Memory B cell (primary cell): Measurements from ENCODE around the gene C5AR2.
"Not testable (repeated sequence)": the region's sequence is repeated elsewhere in the genome, so short reads cannot be mapped to it uniquely, and the experiment has no call there.

ENCODE experiments used
- ATAC-seq: fragments of 150-1000 bp; cut with Tn5 transposase; 2 replicates; pipeline ENCODE4 v1.10.0; 2021; ENCODE audit warnings: low read depth, mild to moderate bottlenecking, moderate library complexity
- DNase-seq, 2 donors: peaks; one replicate each; pipeline ENCODE4 v3.0.0; 2022; ENCODE audit warnings: low spot score in 2 of 2
- H3K27ac Mint-ChIP-seq: one replicate; pipeline ENCODE4 v1.8.0; 2022; ENCODE audit warnings: mild to moderate bottlenecking, moderate library complexity, mixed read lengths
- H3K27me3 Mint-ChIP-seq: one replicate; pipeline ENCODE4 v1.8.0; 2022; ENCODE audit warnings: mixed read lengths
- H3K36me3 Mint-ChIP-seq: one replicate; pipeline ENCODE4 v1.8.0; 2022; ENCODE audit warnings: mild to moderate bottlenecking, mixed read lengths
- H3K4me1 Mint-ChIP-seq: one replicate; pipeline ENCODE4 v1.8.0; 2022; ENCODE audit warnings: mixed read lengths
- H3K4me3 Mint-ChIP-seq: one replicate; pipeline ENCODE4 v1.8.0; 2022; ENCODE audit warnings: mild to moderate bottlenecking, moderate library complexity, mixed read lengths
- H3K9me3 Mint-ChIP-seq: one replicate; pipeline ENCODE4 v1.8.0; 2022; ENCODE audit warnings: mixed read lengths

The C5AR2 gene

GRCh38 chr19:47340477-47341208 lies 8.7 kb downstream of the C5AR2 start:
- Mint-ChIP-seq H3K9me3 (peaks cover 2% of the 10 kb centered on the region), H3K27me3 (peaks cover 8% of the 10 kb centered on the region)
- no peak for ATAC-seq

GRCh38 chr19:47341734-47342133 lies 9.8 kb downstream of the C5AR2 start:
- Mint-ChIP-seq H3K4me1 (peaks cover 6% of the 10 kb centered on the region), H3K27me3 (peaks cover 6% of the 10 kb centered on the region), H3K9me3 (no peaks in the 10 kb centered on the region), H3K27ac (no peak overlapping the region), H3K4me3 (no peak overlapping the region), H3K36me3 (peaks cover 8% of the 10 kb centered on the region)
- DNase-seq (no peak), ATAC-seq (no peak)

More at GRCh38 chr19:47340477-47341208, 8.7 kb downstream of the C5AR2 start:
- DNase-seq = no peak
- peaks cover 8% of the 10 kb centered on the region for H3K36me3 Mint-ChIP-seq
- peaks cover 12% of the 10 kb centered on the region for H3K4me1 Mint-ChIP-seq
- no peak overlapping the region for H3K27ac Mint-ChIP-seq
- no peak overlapping the region for H3K4me3 Mint-ChIP-seq

- Mint-ChIP-seq H3K4me1 (peaks cover 2% of the 10 kb centered on the region), H3K36me3 (peaks cover 8% of the 10 kb centered on the region), H3K9me3 (no peaks in the 10 kb centered on the region), H3K4me3 (no peak overlapping the region), H3K27me3 (peaks cover 6% of the 10 kb centered on the region), H3K27ac (no peak overlapping the region)
- DNase-seq (no peak), ATAC-seq (no peak)
These were observed 11.3 kb downstream of the C5AR2 start for GRCh38 chr19:47343194-47343802.

- Mint-ChIP-seq H3K27me3 (peaks cover 6% of the 10 kb centered on the region), H3K4me1 (peaks cover 9% of the 10 kb centered on the region), H3K36me3 (peaks cover 8% of the 10 kb centered on the region), H3K27ac (no peak overlapping the region), H3K9me3 (no peaks in the 10 kb centered on the region), H3K4me3 (no peak overlapping the region)
- DNase-seq = no peak
- no peak for ATAC-seq
These were observed 12.4 kb downstream of the C5AR2 start for GRCh38 chr19:47344425-47344824.

GRCh38 chr19:47346024-47346423 lies 14.0 kb downstream of the C5AR2 start:
- not testable (repeated sequence) for H3K9me3 Mint-ChIP-seq, H3K4me3 Mint-ChIP-seq, ATAC-seq, DNase-seq, H3K27me3 Mint-ChIP-seq, H3K27ac Mint-ChIP-seq
- Mint-ChIP-seq H3K36me3 (peaks cover 11% of the 10 kb centered on the region), H3K4me1 (peaks cover 17% of the 10 kb centered on the region)

- peaks cover 23% of the 10 kb centered on the region for H3K4me1 Mint-ChIP-seq
- DNase-seq (peak; percentile 98 to 100), ATAC-seq (peak; percentile 94)
- H3K27me3 Mint-ChIP-seq = no peaks in the 10 kb centered on the region
- H3K4me3 Mint-ChIP-seq = peak within 1 kb of the TSS; percentile 94
- peak within 1 kb of the TSS; percentile 92 for H3K27ac Mint-ChIP-seq
- H3K36me3 Mint-ChIP-seq = peaks cover 9% of the 10 kb centered on the region
- no peaks in the 10 kb centered on the region for H3K9me3 Mint-ChIP-seq
These were observed 17.1 kb downstream of the C5AR2 start, which contains the start of gene DHX34 for GRCh38 chr19:47348819-47349795. DHX34 (plus strand) TSS chr19:47349315; CDS start chr19:47353031, 3,716 bp downstream.

- no peaks in the 10 kb centered on the region for H3K9me3 Mint-ChIP-seq
- H3K4me1 Mint-ChIP-seq = peaks cover 27% of the 10 kb centered on the region
- peak overlapping the region; percentile 24 for H3K27ac Mint-ChIP-seq
- no peak for DNase-seq
- no peak for ATAC-seq
- peaks cover 16% of the 10 kb centered on the region for H3K36me3 Mint-ChIP-seq
- H3K4me3 Mint-ChIP-seq = peak overlapping the region; percentile 18
- H3K27me3 Mint-ChIP-seq = no peaks in the 10 kb centered on the region
These were observed 18.7 kb downstream of the C5AR2 start for GRCh38 chr19:47350630-47351029.

- peaks cover 27% of the 10 kb centered on the region for H3K4me1 Mint-ChIP-seq
- ATAC-seq (no peak), DNase-seq (no peak)
- peaks cover 23% of the 10 kb centered on the region for H3K36me3 Mint-ChIP-seq
- no peaks in the 10 kb centered on the region for H3K9me3 Mint-ChIP-seq
- no peak overlapping the region for H3K27ac Mint-ChIP-seq
- H3K27me3 Mint-ChIP-seq = no peaks in the 10 kb centered on the region
- no peak overlapping the region for H3K4me3 Mint-ChIP-seq
These were observed 19.6 kb downstream of the C5AR2 start for GRCh38 chr19:47351548-47351947.

GRCh38 chr19:47352095-47352494 lies 20.1 kb downstream of the C5AR2 start:
- H3K4me3 Mint-ChIP-seq = no peak overlapping the region
- no peak for ATAC-seq
- peaks cover 27% of the 10 kb centered on the region for H3K4me1 Mint-ChIP-seq
- H3K27me3 Mint-ChIP-seq = no peaks in the 10 kb centered on the region
- peaks cover 24% of the 10 kb centered on the region for H3K36me3 Mint-ChIP-seq
- H3K9me3 Mint-ChIP-seq = no peaks in the 10 kb centered on the region
- no peak overlapping the region for H3K27ac Mint-ChIP-seq
- no peak for DNase-seq

GRCh38 chr19:47353307-47353712 lies 21.3 kb downstream of the C5AR2 start:
- no peak overlapping the region for H3K27ac Mint-ChIP-seq
- no peaks in the 10 kb centered on the region for H3K27me3 Mint-ChIP-seq
- peaks cover 27% of the 10 kb centered on the region for H3K4me1 Mint-ChIP-seq
- no peak overlapping the region for H3K4me3 Mint-ChIP-seq
- no peak for DNase-seq
- ATAC-seq = no peak
- H3K36me3 Mint-ChIP-seq = peaks cover 33% of the 10 kb centered on the region
- no peaks in the 10 kb centered on the region for H3K9me3 Mint-ChIP-seq

- Mint-ChIP-seq H3K27ac (no peak overlapping the region), H3K4me1 (peaks cover 7% of the 10 kb centered on the region), H3K4me3 (no peak overlapping the region), H3K9me3 (no peaks in the 10 kb centered on the region), H3K27me3 (no peaks in the 10 kb centered on the region), H3K36me3 (peaks cover 46% of the 10 kb centered on the region)
- ATAC-seq (no peak), DNase-seq (no peak)
These were observed 24.9 kb downstream of the C5AR2 start for GRCh38 chr19:47356900-47357299.

- ATAC-seq (no peak), DNase-seq (no peak)
- Mint-ChIP-seq H3K9me3 (no peaks in the 10 kb centered on the region), H3K27me3 (no peaks in the 10 kb centered on the region), H3K36me3 (peaks cover 43% of the 10 kb centered on the region), H3K27ac (no peak overlapping the region), H3K4me3 (no peak overlapping the region), H3K4me1 (peaks cover 4% of the 10 kb centered on the region)
These were observed 26.1 kb downstream of the C5AR2 start for GRCh38 chr19:47357788-47358680.

GRCh38 chr19:47358936-47359335 lies 27.0 kb downstream of the C5AR2 start:
- H3K4me3 Mint-ChIP-seq = no peak overlapping the region
- H3K27ac Mint-ChIP-seq = no peak overlapping the region
- H3K27me3 Mint-ChIP-seq = no peaks in the 10 kb centered on the region
- peaks cover 47% of the 10 kb centered on the region for H3K36me3 Mint-ChIP-seq
- peaks cover 4% of the 10 kb centered on the region for H3K4me1 Mint-ChIP-seq
- no peak for DNase-seq
- no peak for ATAC-seq
- no peaks in the 10 kb centered on the region for H3K9me3 Mint-ChIP-seq
